Mesendoderm (in vitro differentiated cells): Measurements from ENCODE around the gene OCLN.
"Not testable (repeated sequence)": the region's sequence is repeated elsewhere in the genome, so short reads cannot be mapped to it uniquely, and the experiment has no call there.

Experiments used
- DNase-seq: peaks from one replicate; pipeline ENCODE4 v3.0.0; 2013
- H2AK5ac ChIP-seq: 2 replicates; pipeline ENCODE4 v1.6.1; 2013; ENCODE audit warnings: low read length, inconsistent platforms
- H2BK120ac ChIP-seq: 2 replicates; pipeline ENCODE4 v1.6.1; 2013; ENCODE audit warnings: low read depth, mild to moderate bottlenecking, low read length, moderate library complexity, mixed read lengths
- H2BK15ac ChIP-seq: replicated peaks from 2 replicates; pipeline ENCODE4 v1.6.1; 2013; ENCODE audit warnings: low read depth, mild to moderate bottlenecking, moderate library complexity
- H2BK5ac ChIP-seq: 2 replicates; pipeline ENCODE4 v1.6.1; 2013; ENCODE audit warnings: low read length, inconsistent platforms
- H3K18ac ChIP-seq: 2 replicates; pipeline ENCODE4 v1.6.1; 2013; ENCODE audit warnings: mild to moderate bottlenecking, low read length, mixed read lengths
- H3K23ac ChIP-seq: one replicate; pipeline ENCODE4 v1.6.1; 2013; ENCODE audit warnings: low read length
- H3K27ac ChIP-seq: 2 replicates; pipeline ENCODE4 v1.5.1; 2013; ENCODE audit warnings: low read depth, mild to moderate bottlenecking, inconsistent platforms, low read length, moderate library complexity
- H3K27me3 ChIP-seq: 2 replicates; pipeline ENCODE4 v1.6.1; 2013; ENCODE audit warnings: low read length, control low read depth, mild to moderate bottlenecking, inconsistent platforms; ENCODE audit not compliant: insufficient read depth, poor library complexity
- H3K36me3 ChIP-seq: 2 replicates; pipeline ENCODE4 v1.6.1; 2013; ENCODE audit warnings: low read length, inconsistent platforms; ENCODE audit not compliant: control insufficient read depth, insufficient read depth
- H3K4ac ChIP-seq: one replicate; pipeline ENCODE4 v1.6.1; 2013; ENCODE audit warnings: low read depth, mild to moderate bottlenecking, low read length, moderate library complexity
- H3K4me1 ChIP-seq: 2 replicates; pipeline ENCODE4 v1.6.1; 2013; ENCODE audit warnings: low read depth, low read length, inconsistent platforms; ENCODE audit not compliant: control insufficient read depth
- H3K4me2 ChIP-seq: 2 replicates; pipeline ENCODE4 v1.6.1; 2013; ENCODE audit warnings: low read length
- H3K4me3 ChIP-seq: 2 replicates; pipeline ENCODE4 v1.5.1; 2013; ENCODE audit warnings: mild to moderate bottlenecking, low read length
- H3K56ac ChIP-seq: one replicate; pipeline ENCODE4 v1.6.1; 2013; ENCODE audit warnings: low read length
- H3K79me1 ChIP-seq: 2 replicates; pipeline ENCODE4 v1.6.1; 2013; ENCODE audit warnings: low read length, inconsistent platforms
- H3K79me2 ChIP-seq: 2 replicates; pipeline ENCODE4 v1.6.1; 2013; ENCODE audit warnings: mild to moderate bottlenecking, low read length; ENCODE audit not compliant: control insufficient read depth, insufficient read depth
- H3K9ac ChIP-seq: 2 replicates; pipeline ENCODE4 v1.6.1; 2013; ENCODE audit warnings: low read length, inconsistent platforms
- H4K5ac ChIP-seq: one replicate; pipeline ENCODE4 v1.6.1; 2013; ENCODE audit warnings: low read length
- H4K8ac ChIP-seq: one replicate; pipeline ENCODE4 v1.6.1; 2013; ENCODE audit warnings: low read depth, mild to moderate bottlenecking, control low read depth, low read length, moderate library complexity
- WGBS: extraction: QIAGEN DNeasy Blood & Tissue Kit; methylation state at CpG from one replicate; pipeline ENCODE4 v1.1.7; 2013; ENCODE audit warnings: low lambda C conversion rate, missing lambda C conversion rate; ENCODE audit not compliant: insufficient coverage; ENCODE audit errors: extremely low coverage; 5-methylcytosine and 5-hydroxymethylcytosine counted together

Gene OCLN

GRCh38 chr5:69530561-69531405 lies 38.2 kb downstream of the OCLN start:
- Histone ChIP-seq H2BK120ac (no peak overlapping the region), H3K79me2 (peaks cover 1% of the 10 kb centered on the region), H3K56ac (no peak overlapping the region), H3K79me1 (no peaks in the 10 kb centered on the region), H3K36me3 (no peaks in the 10 kb centered on the region), H3K4me2 (no peak overlapping the region), H2AK5ac (no peak overlapping the region), H3K27ac (no peak overlapping the region), H3K18ac (no peak overlapping the region), H2BK15ac (no peak overlapping the region), H4K8ac (no peak overlapping the region), H3K4me3 (no peak overlapping the region), H3K4ac (no peak overlapping the region), H3K23ac (no peak overlapping the region), H3K27me3 (no peaks in the 10 kb centered on the region), H3K4me1 (peaks cover 4% of the 10 kb centered on the region), H4K5ac (no peak overlapping the region), H2BK5ac (no peak overlapping the region), H3K9ac (no peak overlapping the region)
- WGBS, result no CpG with 5 or more reads among the region's 7 CpGs
- peak; percentile 7 for DNase-seq

DNA sequence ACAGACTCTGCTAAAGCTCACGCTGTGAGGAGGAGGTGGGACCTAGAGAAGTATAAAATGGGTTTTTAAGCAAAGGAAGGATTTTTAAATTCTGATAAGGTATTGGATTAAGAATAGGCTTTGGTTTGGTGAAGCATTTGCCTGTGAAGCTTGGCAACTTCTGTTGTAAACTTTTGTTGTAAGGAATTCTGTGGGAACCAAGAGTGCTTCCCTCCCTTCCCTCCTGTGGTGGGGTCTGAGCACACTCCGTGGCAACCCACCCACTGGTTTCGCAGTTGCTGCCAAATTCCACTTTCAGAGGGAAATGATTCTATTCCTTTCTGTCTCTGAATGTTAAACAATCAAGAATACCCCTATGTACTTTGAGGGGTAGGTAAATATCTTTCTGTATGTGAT lies 38.8 kb downstream of the OCLN start:
- no peak overlapping the region for H4K5ac ChIP-seq
- no peak overlapping the region for H2BK15ac ChIP-seq
- H3K9ac ChIP-seq, result no peak overlapping the region
- no peaks in the 10 kb centered on the region for H3K27me3 ChIP-seq
- H3K18ac ChIP-seq, result no peak overlapping the region
- peaks cover 1% of the 10 kb centered on the region for H3K79me2 ChIP-seq
- H2BK120ac ChIP-seq, result no peak overlapping the region
- no peak overlapping the region for H3K23ac ChIP-seq
- no peak overlapping the region for H3K56ac ChIP-seq
- H3K79me1 ChIP-seq, result no peaks in the 10 kb centered on the region
- no peak overlapping the region for H4K8ac ChIP-seq
- H3K4me3 ChIP-seq, result no peak overlapping the region
- no peaks in the 10 kb centered on the region for H3K36me3 ChIP-seq
- no peak for DNase-seq
- H3K27ac ChIP-seq, result no peak overlapping the region
- WGBS, result no CpG with 5 or more reads among the region's 3 CpGs
- H3K4ac ChIP-seq, result no peak overlapping the region
- H2BK5ac ChIP-seq, result no peak overlapping the region
- H3K4me1 ChIP-seq, result peaks cover 4% of the 10 kb centered on the region
- no peak overlapping the region for H3K4me2 ChIP-seq
- H2AK5ac ChIP-seq, result no peak overlapping the region

- H2BK5ac ChIP-seq, H3K27me3 ChIP-seq, H3K18ac ChIP-seq, H3K4me2 ChIP-seq, H4K5ac ChIP-seq, H2BK120ac ChIP-seq, H3K4ac ChIP-seq, H2AK5ac ChIP-seq, H2BK15ac ChIP-seq, H3K4me3 ChIP-seq, H3K79me1 ChIP-seq, H3K4me1 ChIP-seq, H3K27ac ChIP-seq, DNase-seq, H4K8ac ChIP-seq, H3K9ac ChIP-seq, H3K36me3 ChIP-seq, H3K23ac ChIP-seq, H3K79me2 ChIP-seq, H3K56ac ChIP-seq: not testable (repeated sequence)
- WGBS, result no CpG with 5 or more reads among the region's 3 CpGs
Observed at GRCh38 chr5:69537911-69538310, 45.3 kb downstream of the OCLN start.

DNA sequence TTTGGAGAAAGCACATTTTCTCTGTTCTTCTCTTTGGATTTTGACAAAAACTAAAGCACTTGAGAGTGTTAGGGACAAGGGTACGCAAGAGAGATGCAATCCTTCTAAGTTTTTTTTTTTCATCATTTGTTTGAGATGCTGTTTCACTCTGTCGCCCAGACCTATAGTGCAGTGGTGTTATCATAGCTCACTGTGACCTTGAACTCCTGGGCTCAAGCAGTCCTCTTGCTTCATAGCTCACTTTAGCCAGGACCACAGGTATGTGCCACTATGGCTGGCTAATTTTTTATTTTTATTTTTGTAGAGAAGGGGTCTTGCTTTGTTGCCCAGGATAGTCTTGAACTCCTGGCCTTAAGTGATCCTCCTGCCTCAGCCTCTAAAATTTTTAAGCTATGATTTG lies 46.1 kb downstream of the OCLN start:
- H4K8ac ChIP-seq, H3K4ac ChIP-seq, H2AK5ac ChIP-seq, DNase-seq, H3K4me1 ChIP-seq, H3K18ac ChIP-seq, H3K4me2 ChIP-seq, H3K79me1 ChIP-seq, H3K27me3 ChIP-seq, H4K5ac ChIP-seq, H3K56ac ChIP-seq, H3K27ac ChIP-seq, H2BK5ac ChIP-seq, H3K4me3 ChIP-seq, H3K79me2 ChIP-seq, H3K9ac ChIP-seq, H2BK15ac ChIP-seq, H3K23ac ChIP-seq, H3K36me3 ChIP-seq, H2BK120ac ChIP-seq: not testable (repeated sequence)
- WGBS, result no CpG with 5 or more reads among the region's 2 CpGs

GRCh38 chr5:69541347-69541746 lies 48.8 kb downstream of the OCLN start:
- not testable (repeated sequence) for H2AK5ac ChIP-seq, H2BK5ac ChIP-seq, H3K79me2 ChIP-seq, H3K56ac ChIP-seq, H3K23ac ChIP-seq, H3K4me2 ChIP-seq, H3K18ac ChIP-seq, H3K36me3 ChIP-seq, H3K4ac ChIP-seq, DNase-seq, H3K27me3 ChIP-seq, H2BK15ac ChIP-seq, H4K8ac ChIP-seq, H3K9ac ChIP-seq, H3K4me3 ChIP-seq, H4K5ac ChIP-seq, H2BK120ac ChIP-seq, H3K4me1 ChIP-seq, H3K27ac ChIP-seq, H3K79me1 ChIP-seq
- no CpG with 5 or more reads among the region's 1 CpG for WGBS
